ENCODE data around the gene GRK4.

The GRK4 gene

DNA sequence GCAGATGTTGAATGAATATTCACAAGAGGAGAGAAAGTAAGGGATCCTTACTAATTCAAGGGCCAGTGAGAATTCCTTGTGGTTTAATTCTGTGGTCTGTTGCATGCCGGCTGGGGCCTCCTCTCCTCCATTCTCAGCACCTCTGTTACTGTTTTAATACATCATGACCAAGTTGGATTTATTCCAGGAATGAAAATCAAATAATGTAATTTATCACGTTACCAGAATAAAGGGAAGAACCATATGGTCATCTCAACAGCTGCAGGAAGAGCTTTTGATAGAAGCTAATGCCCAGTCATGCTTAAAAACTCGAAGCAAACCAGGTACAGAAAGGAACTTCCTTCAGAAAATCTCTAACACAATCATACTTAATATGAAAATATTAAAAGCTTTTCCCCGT is 54.1 kb downstream of the GRK4 start:
- DNase-seq, result no peak

DNA sequence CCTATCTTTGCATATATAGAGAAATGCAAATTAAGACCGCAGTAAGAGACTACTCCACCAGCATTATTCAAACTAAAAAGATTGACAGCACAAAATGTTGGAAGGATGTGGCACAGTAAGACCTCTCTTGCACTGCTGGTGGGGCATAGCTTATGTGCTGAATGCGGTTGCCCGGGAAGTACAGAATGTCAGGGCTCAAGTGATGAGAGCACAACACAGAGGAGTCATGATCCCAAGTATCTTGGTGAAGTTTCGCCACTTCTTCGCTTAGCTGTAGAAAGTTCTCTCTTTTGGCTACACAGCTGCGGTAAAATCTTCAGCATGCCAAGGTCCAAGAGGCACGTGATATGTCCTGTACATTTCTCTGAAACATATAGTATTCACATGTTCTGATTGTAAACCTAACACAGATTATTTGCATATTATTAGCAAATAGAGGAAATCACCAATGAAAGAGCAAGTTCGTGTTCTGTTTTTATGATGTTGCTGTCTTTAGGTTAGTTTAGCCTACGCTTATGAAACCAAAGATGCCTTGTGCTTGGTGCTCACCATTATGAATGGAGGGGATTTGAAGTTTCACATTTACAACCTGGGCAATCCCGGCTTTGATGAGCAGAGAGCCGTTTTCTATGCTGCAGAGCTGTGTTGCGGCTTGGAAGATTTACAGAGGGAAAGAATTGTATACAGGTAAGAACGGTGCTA is 55.9 kb downstream of the GRK4 start:
- DNase-seq, result no peak

DNA sequence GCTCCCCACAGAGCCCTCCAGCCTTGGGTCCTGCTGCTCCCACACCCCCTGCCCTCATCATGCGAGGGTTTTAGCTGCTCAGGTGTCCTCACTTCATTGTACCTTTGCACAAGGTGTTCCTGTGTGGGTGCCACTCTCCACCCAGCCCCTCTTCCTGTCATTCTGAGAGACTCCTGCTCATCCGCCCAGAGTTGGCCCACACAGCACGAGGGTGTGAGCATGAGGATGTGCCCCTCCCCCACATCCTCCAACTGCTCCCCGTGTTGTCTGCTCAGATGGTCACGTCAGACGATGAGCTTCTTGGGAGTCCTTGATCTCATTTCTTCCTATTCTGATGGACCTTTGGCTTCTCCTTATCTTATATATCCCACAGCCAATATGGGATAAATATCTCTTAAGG is 57.8 kb downstream of the GRK4 start:
- DNase-seq, result no peak

DNA sequence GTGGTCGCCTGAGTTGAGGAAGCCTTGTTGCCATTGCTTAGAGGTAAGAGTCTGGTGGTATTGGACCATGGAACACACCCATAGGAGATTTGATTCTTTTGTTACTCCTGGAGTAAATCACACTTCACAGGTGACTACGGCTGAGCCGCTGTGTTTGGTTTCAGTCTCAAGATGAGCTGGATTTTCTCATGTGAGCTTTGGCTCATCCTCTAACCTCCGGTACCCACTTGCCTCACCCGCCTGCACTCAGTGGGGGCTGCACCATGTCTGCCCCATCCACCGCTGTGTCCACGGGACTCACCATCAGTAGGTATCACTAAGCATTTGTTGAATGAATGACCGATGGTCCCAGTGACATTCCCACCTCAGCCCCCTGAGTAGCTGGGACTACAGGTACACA is 58.3 kb downstream of the GRK4 start:
- no peak for DNase-seq

DNA sequence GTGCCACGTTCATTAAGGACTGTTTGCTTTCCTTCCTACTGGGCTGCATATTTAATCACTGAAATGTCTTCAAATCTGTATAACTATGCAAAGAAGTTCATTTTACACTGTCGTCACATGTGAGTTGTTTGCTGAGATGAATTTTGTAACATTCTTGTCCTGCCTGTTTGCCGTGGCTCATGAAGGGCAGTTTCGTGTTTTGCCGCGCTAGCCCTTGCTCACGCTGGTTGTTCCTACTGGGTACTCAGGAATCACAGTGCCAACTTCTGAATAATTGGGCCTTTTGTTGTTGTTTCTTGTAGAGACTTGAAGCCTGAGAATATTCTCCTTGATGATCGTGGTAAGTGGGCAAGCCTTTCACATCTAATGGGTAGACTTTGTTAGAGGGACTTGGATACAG is 58.7 kb downstream of the GRK4 start:
- DNase-seq, result no peak

DNA sequence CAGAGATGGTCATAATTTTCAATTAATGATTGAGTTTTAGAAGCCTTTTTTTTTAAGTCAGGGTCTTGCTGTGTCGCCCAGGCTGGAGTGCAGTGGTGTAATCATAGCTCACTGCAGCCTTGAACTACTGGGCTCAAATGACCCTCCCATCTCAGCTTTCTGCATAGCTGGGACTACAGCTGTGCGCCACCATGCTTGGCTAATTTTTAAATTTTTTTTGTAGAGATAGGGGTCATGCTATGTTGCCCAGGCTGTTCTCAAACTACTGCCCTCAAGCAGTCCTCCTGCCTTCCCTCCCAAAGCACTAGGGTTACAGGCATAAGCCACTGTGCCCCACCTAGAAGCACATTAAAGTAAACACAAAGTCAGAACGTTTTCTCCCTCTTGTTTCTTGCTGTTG is 59.3 kb downstream of the GRK4 start:
- no peak for DNase-seq

DNA sequence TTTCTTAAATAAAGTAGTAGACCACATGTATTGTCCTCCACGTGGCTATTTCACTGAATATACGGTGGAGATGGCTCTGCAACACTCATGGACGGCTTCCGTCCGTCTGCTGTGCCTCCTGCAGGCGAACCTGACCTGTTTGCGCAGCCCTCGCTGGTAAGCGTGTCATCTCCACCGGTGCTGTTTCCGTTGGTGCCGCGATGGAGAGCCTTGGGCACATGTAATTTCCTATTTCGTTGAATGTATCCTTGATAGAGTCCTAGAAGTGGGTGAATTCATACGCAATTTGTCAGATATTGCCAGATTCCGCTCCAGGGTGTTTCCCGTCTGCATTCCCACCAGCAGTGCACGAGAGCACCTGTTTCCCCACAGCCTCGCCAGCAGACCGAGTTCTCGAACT is 62.5 kb downstream of the GRK4 start:
- DNase-seq, result no peak

DNA sequence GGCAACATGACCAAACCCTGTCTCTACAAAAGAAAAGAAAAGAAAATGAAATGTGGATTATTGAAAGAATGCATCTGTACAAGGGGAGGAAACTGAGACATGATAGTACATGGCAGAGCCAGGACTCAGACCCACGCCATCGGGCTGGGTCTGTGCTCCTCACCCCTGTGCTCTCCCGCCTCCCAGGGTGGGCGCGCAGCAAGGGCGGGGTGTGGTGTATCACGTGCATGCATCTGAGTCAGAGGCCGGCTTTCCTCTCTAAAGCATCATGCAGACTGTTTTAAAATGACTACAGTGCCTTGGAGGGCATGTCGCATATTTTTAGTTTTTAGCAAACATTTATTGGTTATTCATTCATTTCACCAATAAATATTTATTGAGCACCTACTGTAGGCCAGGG is 63.2 kb downstream of the GRK4 start:
- DNase-seq, result no peak

DNA sequence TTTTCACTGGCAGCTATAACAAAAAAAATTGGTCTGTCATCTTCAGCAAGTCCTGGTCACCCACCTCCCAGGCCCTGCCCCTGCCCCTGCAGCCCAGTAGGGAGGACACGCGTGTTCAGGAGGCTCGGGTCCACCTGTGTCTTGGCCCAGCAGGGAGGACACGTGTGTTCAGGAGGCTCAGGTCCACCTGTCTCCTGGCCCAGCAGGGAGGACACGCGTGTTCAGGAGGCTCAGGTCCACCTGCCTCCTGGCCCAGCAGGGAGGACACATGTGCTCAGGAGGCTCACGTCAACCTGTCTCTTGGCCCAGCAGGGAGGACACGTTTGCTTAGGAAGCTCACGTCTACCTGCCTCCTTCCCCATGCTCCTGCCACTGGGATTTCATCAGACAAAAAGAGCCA is 66.1 kb downstream of the GRK4 start:
- no peak for DNase-seq

DNA sequence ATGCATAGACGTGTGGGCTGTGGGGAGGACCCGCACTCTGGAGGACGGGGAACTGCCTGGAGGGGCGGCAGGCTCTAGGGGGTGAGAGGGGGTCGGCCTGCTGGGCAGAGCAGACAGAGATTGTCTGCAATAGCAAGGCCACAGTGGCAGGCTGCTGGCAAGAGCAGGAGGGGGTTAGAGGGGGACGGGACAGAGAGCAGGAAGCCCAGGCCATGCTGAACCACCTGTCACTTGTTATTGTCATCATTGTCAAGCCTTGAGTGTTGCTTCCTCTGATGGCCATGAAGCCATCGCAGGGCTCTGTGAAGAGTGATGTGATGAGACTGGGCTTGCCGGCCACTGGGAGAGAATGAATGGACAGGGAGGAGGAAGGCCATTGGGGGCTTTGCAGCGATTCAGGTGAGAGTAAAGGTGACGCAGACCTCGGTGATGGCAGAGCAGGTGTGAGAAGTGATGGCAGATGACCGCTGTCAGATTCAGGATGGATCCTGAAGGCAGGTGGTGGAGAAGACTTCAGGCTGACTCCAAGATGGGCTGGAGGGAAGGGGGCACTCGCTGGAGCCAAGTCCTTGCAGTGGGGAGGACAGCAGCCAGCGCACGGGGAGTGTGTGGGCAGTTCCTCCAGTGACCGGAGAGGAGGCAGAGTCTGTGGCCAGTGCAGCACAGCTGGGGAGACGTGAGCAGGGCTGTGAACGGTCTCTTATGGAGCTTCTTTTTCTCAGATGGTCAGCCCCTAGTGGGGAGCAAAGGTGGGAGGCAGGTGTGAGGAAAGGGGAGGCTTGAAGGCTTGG is 67.4 kb downstream of the GRK4 start:
- no peak for DNase-seq

DNA sequence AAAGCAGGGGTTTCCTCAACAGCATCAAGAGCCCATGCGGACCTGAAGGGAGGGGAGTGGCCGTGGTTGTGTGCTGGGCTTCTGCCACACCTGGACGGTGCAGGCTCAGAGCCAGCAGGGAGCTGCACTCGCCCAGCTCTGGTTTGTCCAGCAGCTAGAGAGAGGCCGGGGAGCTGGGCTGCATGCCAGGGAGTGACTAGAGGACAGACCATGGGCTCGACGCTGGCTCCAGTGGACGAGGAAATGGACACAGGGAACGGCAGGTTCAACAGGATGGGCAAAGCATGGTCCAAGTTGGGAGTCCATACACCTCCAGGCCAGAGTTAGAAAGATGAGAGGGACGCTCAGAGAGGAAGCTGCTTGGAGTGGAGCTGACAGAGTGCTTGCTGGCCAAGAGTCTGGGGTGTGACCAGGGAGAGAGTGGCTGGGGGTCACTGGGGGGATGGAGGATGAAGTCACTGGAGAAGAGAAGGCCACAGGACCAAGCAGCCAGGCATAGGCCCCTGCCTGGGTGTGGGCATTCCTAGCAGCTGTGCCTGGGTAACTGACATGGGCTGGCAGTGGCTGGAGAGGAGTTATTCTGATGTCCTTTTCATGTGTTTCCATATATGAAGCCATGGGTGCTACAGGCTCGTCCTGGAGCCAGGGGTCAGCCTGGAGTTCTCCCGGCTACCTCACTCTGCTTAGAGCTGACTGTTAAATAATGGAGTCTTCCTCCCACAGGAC is 68.1 kb downstream of the GRK4 start:
- DNase-seq, result no peak

DNA sequence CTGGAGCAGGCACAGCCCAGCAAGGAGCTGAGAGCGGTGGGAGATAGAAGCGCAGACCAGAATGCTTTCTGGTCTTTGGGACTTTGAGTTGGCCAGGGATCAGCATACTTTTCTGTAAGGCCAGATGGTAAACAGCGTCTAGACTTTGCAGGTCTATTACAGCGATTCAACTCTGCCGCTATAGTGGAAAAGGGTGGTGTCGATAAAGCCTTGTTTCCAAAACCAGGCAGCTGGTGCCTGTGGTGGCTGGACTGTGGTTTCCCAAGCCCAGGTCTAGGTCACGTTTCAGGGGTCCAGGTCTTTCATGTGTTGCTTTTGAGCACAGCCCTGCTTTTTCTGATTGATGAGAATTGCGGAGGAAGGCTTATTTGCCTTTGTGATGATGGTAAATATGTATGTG is 70.9 kb downstream of the GRK4 start:
- no peak for DNase-seq

DNA sequence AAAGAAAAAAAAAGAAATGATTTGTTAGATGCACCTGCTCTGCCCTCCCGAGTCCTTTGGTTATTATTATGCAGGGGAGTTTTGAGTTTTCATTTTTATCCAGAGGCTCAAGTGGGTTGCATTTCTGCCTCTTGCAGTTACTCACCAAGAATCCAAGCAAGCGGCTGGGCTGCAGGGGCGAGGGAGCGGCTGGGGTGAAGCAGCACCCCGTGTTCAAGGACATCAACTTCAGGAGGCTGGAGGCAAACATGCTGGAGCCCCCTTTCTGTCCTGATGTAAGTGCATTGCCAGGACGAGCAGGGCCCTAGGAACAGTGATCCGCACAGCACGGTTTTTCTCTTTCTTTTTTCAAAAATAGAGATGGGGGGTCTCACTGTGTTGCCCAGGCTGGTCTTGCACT is 71.9 kb downstream of the GRK4 start:
- DNase-seq, result no peak

DNA sequence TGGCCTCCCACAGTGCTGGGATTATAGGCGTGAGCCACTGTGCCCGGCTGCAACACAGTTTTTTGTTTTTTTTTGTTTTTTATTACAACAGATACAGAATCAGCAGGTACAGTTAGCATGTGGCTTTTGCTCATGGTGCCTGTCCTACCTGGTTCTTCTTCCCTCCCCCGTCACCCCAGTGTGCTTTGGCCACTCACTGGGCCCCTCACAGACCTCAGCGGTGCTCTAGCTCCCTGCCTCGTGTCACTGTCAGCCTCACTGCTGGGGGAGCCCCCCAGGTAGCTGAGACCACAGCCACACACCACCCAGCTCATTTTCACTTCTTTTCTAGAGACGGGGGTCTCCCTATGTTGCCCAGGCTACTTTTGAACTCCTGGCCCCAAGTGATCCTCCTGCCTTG is 72.3 kb downstream of the GRK4 start:
- no peak for DNase-seq

DNA sequence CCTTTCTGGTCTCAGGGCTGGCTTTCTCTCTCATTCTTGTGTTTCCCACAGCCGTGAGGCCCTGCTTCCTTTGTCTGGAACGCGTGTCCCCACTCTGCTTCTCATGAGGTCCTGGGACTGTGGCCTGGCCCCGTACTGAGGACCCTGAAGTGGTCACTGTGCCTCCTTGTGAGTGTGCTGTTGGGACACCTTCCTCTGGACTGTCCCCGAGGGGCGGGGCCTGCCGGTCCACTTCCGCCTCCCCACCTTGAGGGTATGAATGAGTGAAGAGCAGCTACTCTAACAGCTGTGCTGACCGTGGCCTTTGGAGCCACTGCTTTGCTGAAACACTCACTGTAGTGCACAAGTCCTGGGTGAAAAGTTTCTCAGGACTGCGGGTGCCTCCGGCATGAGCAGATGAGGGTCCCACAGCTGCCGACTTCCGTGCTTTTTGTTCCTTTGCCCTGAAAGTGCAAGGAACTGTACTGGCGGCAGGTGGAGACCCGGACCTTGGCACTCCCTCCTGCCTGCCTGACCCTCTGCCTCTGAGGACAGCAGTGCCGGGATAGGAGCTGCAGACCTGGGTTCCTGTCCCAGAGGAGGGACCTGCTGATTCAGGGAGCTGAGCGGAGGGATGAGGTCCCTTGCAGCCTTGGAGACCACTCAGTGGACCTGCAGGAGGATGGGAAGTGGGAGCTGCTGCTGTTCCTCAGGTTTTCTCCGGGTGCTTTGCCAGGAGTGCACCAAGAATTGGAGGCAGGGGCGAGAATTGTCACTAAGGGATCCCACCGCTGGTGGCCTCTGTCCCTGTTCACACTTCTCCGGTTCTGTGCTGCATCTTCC is 73.0 kb downstream of the GRK4 start:
- DNase-seq, result no peak

DNA sequence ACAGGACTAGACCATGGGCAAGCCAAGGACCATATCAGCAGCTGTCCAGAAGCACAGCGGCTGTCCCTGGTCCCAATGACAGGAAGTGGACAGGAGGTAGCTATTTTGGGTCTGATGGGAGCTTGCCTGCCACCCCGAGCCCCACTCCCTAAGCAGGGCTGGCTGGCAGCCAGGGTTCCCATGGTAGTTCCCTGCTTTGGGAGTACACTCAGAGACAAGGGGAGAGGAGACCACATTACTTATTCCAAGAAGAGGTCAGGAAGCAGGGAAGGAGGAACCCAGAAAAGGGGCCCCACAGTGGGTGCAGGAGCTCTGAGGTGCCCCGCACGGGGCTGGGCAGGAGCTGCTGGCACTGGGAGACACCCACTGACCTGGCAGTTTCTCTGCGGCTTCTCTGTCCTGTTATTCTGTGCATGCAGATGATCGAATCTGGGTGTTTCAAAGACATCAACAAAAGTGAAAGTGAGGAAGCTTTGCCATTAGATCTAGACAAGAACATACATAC is 74.6 kb downstream of the GRK4 start:
- peak; percentile 66 for DNase-seq

DNA sequence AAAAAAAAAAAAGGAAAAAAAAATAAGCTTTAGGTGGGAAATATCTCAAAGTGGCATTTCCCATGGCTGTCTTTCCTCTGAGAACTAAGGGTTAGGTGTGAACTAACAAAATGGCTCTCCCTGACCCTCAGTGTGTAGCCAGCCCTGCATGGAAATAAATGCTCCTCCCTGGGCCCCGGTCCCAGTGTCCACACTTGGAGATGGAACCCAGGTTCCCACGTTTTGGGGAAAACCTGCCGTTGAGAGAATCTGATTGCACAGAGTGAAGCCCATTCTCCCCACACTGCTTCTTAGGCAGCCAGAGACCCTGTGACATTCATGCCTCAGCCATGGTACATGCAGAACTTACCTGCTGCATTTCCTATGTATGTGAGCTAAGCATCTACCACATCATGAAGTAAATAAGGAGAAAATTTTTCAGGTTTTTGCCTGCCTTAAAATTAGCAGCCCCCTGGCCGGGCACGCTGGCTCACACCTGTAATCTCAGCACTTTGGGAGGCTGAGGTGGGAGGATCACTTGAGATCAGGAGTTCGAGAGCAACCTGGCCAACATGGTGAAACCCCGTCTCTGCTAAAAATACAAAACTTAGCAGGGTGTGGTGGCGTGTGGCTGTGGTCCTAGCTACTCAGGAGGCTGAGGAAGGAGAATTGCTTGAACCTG is 76.5 kb downstream of the GRK4 start:
- no peak for DNase-seq

DNA sequence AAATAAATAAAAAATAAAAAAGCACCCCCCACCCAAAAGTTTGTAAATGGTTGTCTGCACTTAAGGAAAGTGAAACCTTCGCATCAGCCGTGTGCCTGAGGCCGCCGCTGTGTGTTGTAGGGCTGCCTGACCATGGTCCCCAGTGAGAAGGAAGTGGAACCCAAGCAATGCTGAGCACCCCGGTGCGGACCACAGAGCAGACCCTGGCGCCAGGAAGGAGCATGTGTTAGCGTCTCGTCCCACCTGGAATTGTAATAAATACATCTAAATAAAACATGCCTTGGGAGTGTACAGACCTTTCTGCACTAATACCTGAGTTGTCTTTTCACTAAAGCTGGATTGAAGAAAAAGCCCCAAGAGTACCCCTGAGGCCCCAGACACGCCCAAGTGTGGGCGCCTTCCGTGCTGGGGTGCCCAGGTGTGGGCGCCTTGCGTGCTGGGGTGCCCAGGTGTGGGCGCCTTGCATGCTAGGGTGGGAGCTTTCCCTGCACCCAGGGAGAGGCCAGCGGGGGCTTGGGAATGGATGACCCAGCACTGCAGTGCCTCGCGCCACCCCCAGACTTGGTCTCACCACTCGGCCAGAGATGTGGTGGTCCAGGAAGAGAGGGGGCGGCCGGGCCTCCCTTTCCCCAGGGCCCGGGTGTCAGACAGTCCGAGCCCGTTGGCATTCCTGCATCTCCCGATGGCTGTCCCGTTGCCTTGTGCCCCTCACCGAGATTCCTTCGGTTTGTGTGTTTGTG is 77.3 kb downstream of the GRK4 start:
- DNase-seq, result no peak

DNA sequence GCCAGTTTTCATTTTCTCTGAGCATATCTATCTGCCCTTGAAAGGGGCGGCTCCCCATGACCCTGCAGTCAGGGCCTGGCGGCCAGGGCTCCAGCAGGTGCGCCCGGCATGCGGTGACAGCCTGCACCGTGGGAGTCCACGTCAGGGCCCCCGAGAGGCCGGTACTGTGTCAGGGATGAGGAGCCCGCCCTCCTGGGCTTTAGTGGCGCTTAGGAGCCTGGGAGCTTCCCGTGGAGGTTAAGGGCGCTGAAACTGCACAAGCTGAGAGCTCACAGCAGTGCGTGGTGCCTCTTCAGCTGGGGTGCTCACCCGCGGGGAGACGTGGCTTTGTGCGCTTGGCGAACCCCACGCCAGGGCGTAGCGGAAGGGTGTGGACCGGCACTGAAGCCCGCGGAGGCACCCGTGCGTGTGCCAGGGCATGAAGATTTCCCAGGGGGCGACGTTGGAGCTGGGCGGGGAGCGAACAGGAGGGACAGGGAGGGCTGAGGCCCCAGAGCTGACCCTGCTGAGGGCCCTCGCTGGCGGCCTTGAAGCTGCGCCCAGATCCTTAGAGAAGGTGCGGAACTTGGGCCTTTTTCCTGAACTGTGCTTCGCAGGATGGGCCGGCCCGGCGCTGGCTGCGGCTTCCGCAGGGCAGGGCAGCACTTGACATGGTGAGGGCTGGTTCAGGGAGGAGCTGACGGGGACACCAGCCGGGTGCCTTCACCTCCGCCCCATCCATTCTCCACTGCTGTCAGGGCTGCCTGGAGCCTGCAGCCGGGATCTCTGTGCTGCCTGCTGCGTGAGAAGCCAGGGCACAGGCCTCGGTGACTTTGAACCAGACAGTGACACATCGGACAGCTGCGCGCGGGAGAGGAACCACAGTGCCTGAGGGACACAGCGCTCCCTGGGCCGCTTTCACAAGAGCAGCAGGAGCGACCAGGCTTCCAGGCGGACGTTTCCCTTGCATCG is 78.1 kb downstream of the GRK4 start:
- DNase-seq, result peak; percentile 71

DNA sequence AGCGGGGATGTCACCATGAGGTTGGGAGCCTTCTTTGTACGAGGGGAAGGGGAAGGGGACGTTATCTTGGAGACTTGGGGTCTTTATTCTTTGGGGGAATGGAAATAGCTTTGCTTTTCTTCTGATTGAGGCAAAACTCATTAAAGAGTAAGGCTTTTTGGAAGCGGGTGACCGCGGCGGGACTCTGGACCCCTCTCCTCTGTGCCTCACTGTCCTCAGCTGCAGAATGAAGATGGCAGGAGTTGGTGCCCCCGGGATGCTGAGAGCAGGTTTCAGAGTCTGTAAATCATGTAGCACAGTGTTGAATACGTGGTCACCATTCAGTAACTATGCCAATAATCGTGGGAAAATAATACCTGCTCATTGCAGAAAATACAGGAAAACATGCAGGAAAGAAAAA is 78.9 kb downstream of the GRK4 start:
- DNase-seq, result no peak
